ENCODE measurements around the gene COL9A2. TPM values are rescaled to one million over a fixed set of nuclear protein-coding genes. Genes with fewer than 3 reads are reported as not detected.
"Not testable (repeated sequence)": the region's sequence is repeated elsewhere in the genome, so short reads cannot be mapped to it uniquely, and the experiment has no call there.

COL9A2 gene
- total RNA-seq, 2 experiments from 2014 or later, result 10.6 to 21.4 TPM

DNA sequence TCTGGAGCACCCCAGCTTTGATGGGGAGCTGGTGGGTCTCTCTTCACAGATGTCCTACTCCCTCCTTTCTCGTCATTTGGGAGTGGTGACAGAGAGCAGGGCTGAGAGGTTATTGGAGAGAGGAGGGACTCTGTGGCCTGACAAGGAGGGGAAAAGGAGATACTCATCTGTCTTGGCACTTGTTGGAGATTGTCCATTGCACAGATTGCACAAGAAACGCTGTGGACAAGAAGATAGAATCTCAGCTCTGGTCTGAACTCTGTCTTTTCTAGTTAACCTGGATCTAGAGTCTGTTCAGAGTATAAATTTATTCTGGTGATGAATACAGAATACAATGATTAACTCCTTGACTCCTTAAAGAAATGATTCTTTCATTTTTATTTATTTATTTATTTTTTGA is 34.0 kb upstream of the COL9A2 start:
- Histone ChIP-seq H3K79me2 (ENCODE audit: insufficient read depth, low read depth, low read length) (no peaks in the 10 kb centered on the region), H3K4me2 (ENCODE audit: low read length) (peak overlapping the region; percentile 53), H2AFZ (ENCODE audit: low read length) (peak overlapping the region; percentile 79), H3K9me3 (ENCODE audit: low read length) (no peaks in the 10 kb centered on the region), H3K36me3 (ENCODE audit: insufficient read depth, low read length) (no peaks in the 10 kb centered on the region), H3K4me3 (ENCODE audit: low read depth, low read length, poor library complexity, severe bottlenecking) (no peak overlapping the region), H4K20me1 (ENCODE audit: insufficient read depth, low read length) (no peaks in the 10 kb centered on the region), H3K27ac (ENCODE audit: low read depth, low read length, poor library complexity, severe bottlenecking) (peak overlapping the region; percentile 32), H3K9me2 (ENCODE audit: insufficient read depth, low read length) (no peaks in the 10 kb centered on the region), H3K4me1 (ENCODE audit: insufficient read depth, low read length, poor library complexity, severe bottlenecking) (peaks cover 52% of the 10 kb centered on the region)
- CTCF ChIA-PET (ENCODE audit: unreplicated experiment), result no interaction called here
- BruUV-seq (replicated peaks), result no TSS peak
- intact Hi-C loops (cut with micrococcal nuclease; ENCODE audit: unreplicated experiment), result no loop called here
- TF ChIP-seq EZH2phosphoT487 (IDR thresholded peaks at IDR 0.05; ENCODE audit: borderline replicate concordance, low read depth, low read length), result no peak
- TF ChIP-seq, protein P1, sequence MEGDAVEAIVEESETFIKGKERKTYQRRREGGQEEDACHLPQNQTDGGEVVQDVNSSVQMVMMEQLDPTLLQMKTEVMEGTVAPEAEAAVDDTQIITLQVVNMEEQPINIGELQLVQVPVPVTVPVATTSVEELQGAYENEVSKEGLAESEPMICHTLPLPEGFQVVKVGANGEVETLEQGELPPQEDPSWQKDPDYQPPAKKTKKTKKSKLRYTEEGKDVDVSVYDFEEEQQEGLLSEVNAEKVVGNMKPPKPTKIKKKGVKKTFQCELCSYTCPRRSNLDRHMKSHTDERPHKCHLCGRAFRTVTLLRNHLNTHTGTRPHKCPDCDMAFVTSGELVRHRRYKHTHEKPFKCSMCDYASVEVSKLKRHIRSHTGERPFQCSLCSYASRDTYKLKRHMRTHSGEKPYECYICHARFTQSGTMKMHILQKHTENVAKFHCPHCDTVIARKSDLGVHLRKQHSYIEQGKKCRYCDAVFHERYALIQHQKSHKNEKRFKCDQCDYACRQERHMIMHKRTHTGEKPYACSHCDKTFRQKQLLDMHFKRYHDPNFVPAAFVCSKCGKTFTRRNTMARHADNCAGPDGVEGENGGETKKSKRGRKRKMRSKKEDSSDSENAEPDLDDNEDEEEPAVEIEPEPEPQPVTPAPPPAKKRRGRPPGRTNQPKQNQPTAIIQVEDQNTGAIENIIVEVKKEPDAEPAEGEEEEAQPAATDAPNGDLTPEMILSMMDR (conservative IDR thresholded peaks at IDR 0.05; ENCODE audit: low read length), result no peak
- no peak for DNase-seq (ENCODE audit: low spot score)
- POLR2A ChIA-PET, result interaction anchor here (0.8 to 5.2 kb wide), 5 partner anchors 9 to 41 kb away, joined by 3 to 28 read pairs (median 7); partner anchors contain the start of gene SMAP2

DNA sequence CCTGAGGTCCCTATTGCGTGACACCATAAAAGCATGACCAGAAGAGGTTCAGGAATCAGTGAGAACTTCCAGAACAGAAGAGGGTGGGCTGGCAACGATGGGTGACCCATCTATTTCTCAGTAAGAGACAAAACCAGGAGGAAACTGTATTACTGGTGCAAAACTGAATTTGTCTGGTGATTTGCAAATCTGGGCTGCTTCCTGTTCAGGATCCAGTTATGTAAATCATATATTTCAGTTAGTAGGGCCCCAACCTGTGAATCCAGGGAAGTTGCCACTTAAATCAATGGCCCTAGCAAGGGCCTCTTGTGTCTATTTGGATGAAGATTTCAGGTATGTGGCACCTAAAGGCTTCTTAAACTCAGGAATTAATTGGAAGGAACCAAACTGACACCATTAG is 33.3 kb upstream of the COL9A2 start:
- Histone ChIP-seq H3K27ac (ENCODE audit: low read depth, low read length, poor library complexity, severe bottlenecking) (peak overlapping the region; percentile 32), H3K9me3 (ENCODE audit: low read length) (no peaks in the 10 kb centered on the region), H3K36me3 (ENCODE audit: insufficient read depth, low read length) (no peaks in the 10 kb centered on the region), H3K79me2 (ENCODE audit: insufficient read depth, low read depth, low read length) (no peaks in the 10 kb centered on the region), H4K20me1 (ENCODE audit: insufficient read depth, low read length) (no peaks in the 10 kb centered on the region), H3K4me2 (ENCODE audit: low read length) (peak overlapping the region; percentile 53), H3K4me1 (ENCODE audit: insufficient read depth, low read length, poor library complexity, severe bottlenecking) (peaks cover 52% of the 10 kb centered on the region), H2AFZ (ENCODE audit: low read length) (peak overlapping the region; percentile 79), H3K9me2 (ENCODE audit: insufficient read depth, low read length) (no peaks in the 10 kb centered on the region), H3K4me3 (ENCODE audit: low read depth, low read length, poor library complexity, severe bottlenecking) (peak overlapping the region; percentile 27)
- POLR2A ChIA-PET, result no interaction called here
- BruUV-seq (replicated peaks), result no TSS peak
- TF ChIP-seq, protein P1 (conservative IDR thresholded peaks at IDR 0.05; ENCODE audit: low read length), result no peak
- TF ChIP-seq EZH2phosphoT487 (IDR thresholded peaks at IDR 0.05; ENCODE audit: borderline replicate concordance, low read depth, low read length), result no peak
- DNase-seq (ENCODE audit: low spot score), result peak; percentile 54
- CTCF ChIA-PET (ENCODE audit: unreplicated experiment), result no interaction called here
- intact Hi-C loops (cut with micrococcal nuclease; ENCODE audit: unreplicated experiment), result no loop called here

DNA sequence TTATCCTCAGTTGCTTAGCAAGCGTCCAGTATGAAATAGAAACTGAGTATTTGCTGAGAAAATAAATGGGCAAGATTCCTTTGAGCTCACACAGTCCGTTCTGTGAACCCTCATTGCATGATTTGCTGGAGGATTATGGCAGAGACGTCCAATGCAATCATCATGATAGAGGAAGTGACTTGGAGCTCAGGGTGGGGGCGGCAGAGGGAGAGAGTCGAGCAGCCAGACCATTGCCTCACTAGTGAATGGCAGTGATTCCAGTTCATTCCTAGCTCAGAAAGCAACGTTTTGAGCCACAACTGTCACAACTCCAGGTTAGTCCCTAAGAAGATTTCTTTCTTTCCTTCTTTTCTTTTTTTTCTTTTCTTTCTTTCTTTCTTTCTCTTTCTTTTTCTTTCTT is 27.5 kb upstream of the COL9A2 start:
- no peaks in the 10 kb centered on the region for H3K79me2 ChIP-seq (ENCODE audit: insufficient read depth, low read depth, low read length)
- H3K27ac ChIP-seq (ENCODE audit: low read depth, low read length, poor library complexity, severe bottlenecking), result no peak overlapping the region
- no peaks in the 10 kb centered on the region for H3K9me3 ChIP-seq (ENCODE audit: low read length)
- intact Hi-C loops (cut with micrococcal nuclease; ENCODE audit: unreplicated experiment), result no loop called here
- TF ChIP-seq, protein P1 (conservative IDR thresholded peaks at IDR 0.05; ENCODE audit: low read length), result peak; percentile 40
- TF ChIP-seq EZH2phosphoT487 (IDR thresholded peaks at IDR 0.05; ENCODE audit: borderline replicate concordance, low read depth, low read length), result no peak
- no peaks in the 10 kb centered on the region for H3K36me3 ChIP-seq (ENCODE audit: insufficient read depth, low read length)
- CTCF ChIA-PET (ENCODE audit: unreplicated experiment), result interaction anchor here (0.6 to 0.8 kb wide), 2 partner anchors 60 to 248 kb away, joined by 3 to 6 read pairs; partner anchors contain the start of gene PPT1
- no peaks in the 10 kb centered on the region for H4K20me1 ChIP-seq (ENCODE audit: insufficient read depth, low read length)
- DNase-seq (ENCODE audit: low spot score), result peak; percentile 45
- POLR2A ChIA-PET, result interaction anchor here (0.7 to 1.2 kb wide), 7 partner anchors 10 to 57 kb away, joined by 3 to 5 read pairs (median 3); no protein-coding TSS in a partner anchor
- BruUV-seq (replicated peaks), result no TSS peak
- H3K4me3 ChIP-seq (ENCODE audit: low read depth, low read length, poor library complexity, severe bottlenecking), result peak overlapping the region; percentile 13
- peak overlapping the region; percentile 50 for H3K4me2 ChIP-seq (ENCODE audit: low read length)
- H3K4me1 ChIP-seq (ENCODE audit: insufficient read depth, low read length, poor library complexity, severe bottlenecking), result peaks cover 27% of the 10 kb centered on the region
- H3K9me2 ChIP-seq (ENCODE audit: insufficient read depth, low read length), result no peaks in the 10 kb centered on the region
- peak overlapping the region; percentile 93 for H2AFZ ChIP-seq (ENCODE audit: low read length)

DNA sequence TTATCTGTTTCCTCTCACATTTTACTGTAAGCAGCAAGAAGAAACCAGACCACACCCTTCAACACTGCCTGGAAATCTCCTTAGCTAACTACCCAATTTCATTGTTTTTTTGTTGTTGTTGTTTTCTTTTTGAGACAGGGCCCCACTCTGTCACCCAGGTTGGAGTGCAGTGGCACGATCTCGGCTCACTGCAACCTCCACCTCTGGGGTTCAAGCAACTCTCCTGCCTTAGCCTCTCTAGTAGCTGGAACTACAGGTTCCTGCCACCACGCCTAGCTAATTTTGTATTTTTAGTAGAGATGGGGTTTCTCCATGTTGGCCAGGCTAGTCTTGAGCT is 25.3 kb upstream of the COL9A2 start:
- H3K4me2 ChIP-seq (ENCODE audit: low read length); H3K9me2 ChIP-seq (ENCODE audit: insufficient read depth, low read length); BruUV-seq (replicated peaks); H4K20me1 ChIP-seq (ENCODE audit: insufficient read depth, low read length); H3K36me3 ChIP-seq (ENCODE audit: insufficient read depth, low read length); intact Hi-C loops (cut with micrococcal nuclease; ENCODE audit: unreplicated experiment); H3K4me3 ChIP-seq (ENCODE audit: low read depth, low read length, poor library complexity, severe bottlenecking); H3K79me2 ChIP-seq (ENCODE audit: insufficient read depth, low read depth, low read length); H3K27ac ChIP-seq (ENCODE audit: low read depth, low read length, poor library complexity, severe bottlenecking); H3K9me3 ChIP-seq (ENCODE audit: low read length); DNase-seq (ENCODE audit: low spot score): not testable (repeated sequence)
- POLR2A ChIA-PET, result interaction anchor here (0.7 to 2.3 kb wide), 9 partner anchors 9 to 198 kb away, joined by 3 to 11 read pairs (median 4); partner anchors contain the start of gene SMAP2
- CTCF ChIA-PET (ENCODE audit: unreplicated experiment), result interaction anchor here (1.0 kb wide), 1 partner anchor 29 kb away, joined by 3 read pairs; no protein-coding TSS in a partner anchor
- peak overlapping the region; percentile 88 for H2AFZ ChIP-seq (ENCODE audit: low read length)
- H3K4me1 ChIP-seq (ENCODE audit: insufficient read depth, low read length, poor library complexity, severe bottlenecking), result peaks cover 34% of the 10 kb centered on the region
